Embryonic facial prominence (tissue), 1 donor: ENCODE measurements around the gene PARD3.
"Not testable (repeated sequence)": the region's sequence is repeated elsewhere in the genome, so short reads cannot be mapped to it uniquely, and the experiment has no call there.

Source experiments
- DNase-seq: peaks from one replicate; pipeline ENCODE4 v3.0.0-alpha.2; 2016; ENCODE audit errors: extremely low spot score

PARD3 gene

DNA sequence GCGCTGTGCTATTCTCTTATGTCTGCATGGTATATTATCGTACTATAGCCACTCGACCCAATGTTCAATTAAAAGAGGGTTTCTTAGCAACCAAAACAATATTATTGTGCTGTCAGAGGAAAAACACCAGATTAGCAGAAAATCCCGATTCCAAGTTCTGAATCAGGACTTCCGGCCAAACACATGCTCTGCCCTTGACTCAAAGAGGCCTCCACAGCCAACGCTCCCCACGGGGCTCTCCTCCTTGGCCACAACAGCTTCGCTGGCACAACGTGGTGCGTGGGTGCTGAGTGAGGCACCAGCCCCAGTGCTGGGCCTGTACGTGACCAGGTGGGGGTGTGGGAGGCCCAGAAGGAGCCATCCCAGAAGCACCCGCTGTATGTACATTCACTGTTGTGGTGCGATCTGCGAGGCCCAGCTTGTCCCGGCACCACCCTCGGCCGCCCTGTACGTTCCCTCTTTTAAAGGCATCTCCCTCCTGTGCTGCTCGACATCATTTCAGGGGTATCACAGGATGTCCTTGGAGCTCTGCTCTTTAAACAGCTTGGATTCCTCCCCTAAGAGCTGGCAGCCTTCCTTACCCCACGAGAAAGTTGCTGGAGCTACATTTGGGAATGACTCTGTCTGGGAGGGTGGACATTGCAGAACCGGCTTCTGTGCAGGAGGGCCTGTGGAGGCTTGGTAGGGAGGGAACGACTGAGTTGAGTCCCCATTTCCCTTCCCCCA lies 736.2 kb downstream of the PARD3 start:
- DNase-seq = no peak

GRCh38 chr10:34078017-34078744 lies 736.9 kb downstream of the PARD3 start:
- DNase-seq = no peak

DNA sequence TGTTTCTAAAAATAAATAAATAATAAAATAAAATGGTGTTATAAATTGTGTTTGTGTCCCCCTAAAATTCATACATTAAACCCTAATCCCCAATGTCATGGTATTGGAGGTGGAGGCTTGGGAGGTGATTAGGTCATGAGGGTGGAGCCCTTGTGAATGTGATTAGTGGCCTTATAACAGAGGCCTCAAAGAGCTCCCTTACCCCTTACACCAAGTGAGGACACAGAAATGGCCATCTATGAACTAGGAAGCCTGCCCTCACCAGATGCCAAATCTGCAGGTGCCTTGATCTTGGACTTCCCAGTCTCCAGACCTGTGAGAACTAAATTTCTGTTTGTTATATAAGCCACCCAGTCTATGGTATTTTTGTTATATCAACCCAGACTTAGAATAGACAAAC lies 738.7 kb downstream of the PARD3 start:
- no peak for DNase-seq

GRCh38 chr10:34075254-34075926 lies 739.7 kb downstream of the PARD3 start:
- DNase-seq = no peak

DNA sequence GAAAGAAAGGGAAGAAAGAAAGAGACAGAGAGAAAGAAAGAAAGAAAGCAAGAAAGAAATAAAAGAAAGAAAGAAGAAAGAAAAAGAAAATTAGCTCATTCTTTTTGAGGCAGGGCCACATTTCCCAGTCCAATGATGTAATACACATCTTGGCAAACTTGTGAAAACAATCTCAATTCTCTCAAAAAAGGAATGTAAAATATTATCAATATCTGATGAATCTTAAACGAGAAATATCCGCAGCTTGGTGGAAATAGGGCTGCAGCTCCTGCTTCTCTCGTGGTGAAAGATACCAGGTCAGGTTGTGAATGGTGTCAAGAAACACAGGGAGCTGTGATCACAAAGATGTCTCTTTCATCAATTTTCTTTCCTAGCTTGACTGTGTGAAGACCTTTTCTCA lies 741.0 kb downstream of the PARD3 start:
- no peak for DNase-seq

- not testable (repeated sequence) for DNase-seq
Observed at GRCh38 chr10:34067741-34068140, 747.4 kb downstream of the PARD3 start.

- DNase-seq = no peak
Observed at GRCh38 chr10:34063592-34063991, 751.5 kb downstream of the PARD3 start.

- DNase-seq = no peak
Observed at GRCh38 chr10:34061841-34062240, 753.3 kb downstream of the PARD3 start.
